Sigmoid colon (tissue), 7 donors: Measurements from ENCODE around the gene FBXW4. TPM values are rescaled to one million over a fixed set of nuclear protein-coding genes. Genes with fewer than 3 reads are reported as not detected.

Experiments
- DNase-seq: peaks from one replicate; pipeline ENCODE4 v3.0.0-alpha.2; 2019
- H3K27ac ChIP-seq, 4 donors: fragments of 200-600 bp; sonication (generic); one replicate each; pipeline ENCODE4 v1.5.1; 2016 to 2019; ENCODE audit warnings: mild to moderate bottlenecking in 1 of 4
- H3K27me3 ChIP-seq, 3 donors: fragments of 200-600 bp; sonication (generic); one replicate each; pipeline ENCODE4 v1.5.1; 2019; ENCODE audit warnings: mild to moderate bottlenecking in 1 of 3
- H3K36me3 ChIP-seq, 4 donors: fragments of 200-600 bp; sonication (generic); one replicate each; pipeline ENCODE4 v1.5.1; 2016 to 2019
- H3K4me1 ChIP-seq, 4 donors: fragments of 200-600 bp; sonication (generic); one replicate each; pipeline ENCODE4 v1.5.1; 2017 to 2019
- H3K4me3 ChIP-seq, 4 donors: fragments of 200-600 bp; sonication (generic); one replicate each; pipeline ENCODE4 v1.5.1; 2017 to 2019; ENCODE audit warnings: mild to moderate bottlenecking in 2 of 4, moderate library complexity in 1 of 4
- H3K9me3 ChIP-seq, 4 donors: fragments of 200-600 bp in 3 of 4; sonication (generic) in 3 of 4; one replicate each; pipeline versions ENCODE4 v1.5.1 to v1.6.1; 2013 to 2019
- CTCF ChIP-seq, 4 experiments: fragments of 450-650 bp in 3 of 4; fragments of 200-600 bp in 1 of 4; IDR thresholded peaks; one replicate each; pipeline ENCODE4 v1.5.1; 2016 to 2019; ENCODE audit warnings: antibody characterized with exemption in 4 of 4, mild to moderate bottlenecking in 3 of 4, moderate library complexity in 2 of 4
- EP300 ChIP-seq, 4 donors: sonication (generic); formaldehyde crosslinking; IDR thresholded peaks; one replicate each; pipeline ENCODE4 v1.6.1; 2017; ENCODE audit warnings: antibody characterized with exemption in 4 of 4
- POLR2A ChIP-seq, 2 donors: fragments of 450-650 bp; IDR thresholded peaks; one replicate each; pipeline ENCODE4 v1.6.1; 2016; ENCODE audit warnings: antibody characterized with exemption in 2 of 2, mild to moderate bottlenecking in 2 of 2, moderate library complexity in 2 of 2
- POLR2AphosphoS5 ChIP-seq, 4 donors: sonication (generic); formaldehyde crosslinking; IDR thresholded peaks; one replicate each; pipeline ENCODE4 v1.6.1; 2017; ENCODE audit warnings: antibody characterized with exemption in 4 of 4
- WGBS, 2 donors: extraction: QIAGEN DNeasy Blood & Tissue Kit; methylation state at CpG; one replicate each; pipeline ENCODE4 v1.1.7; 2013; 5-methylcytosine and 5-hydroxymethylcytosine counted together
- intact Hi-C: fragments of 100-400 bp; cut with DNase I; formaldehyde crosslinking; loops from one replicate; pipeline ENCODE4 v1.15.1; 2023
- polyA plus RNA-seq, 3 donors: library from polyadenylated mRNA; stranded (reverse); fragments of 200-250 nt; gene quantifications; one replicate each; pipeline ENCODE4 v1.2.3, GENCODE V29; 2013
- total RNA-seq, 4 donors: library from RNA; depleted of rRNA; stranded (reverse); fragments of >200 nt; gene quantifications; one replicate each; pipeline ENCODE4 v1.1.0, GENCODE V29; 2016
- donor health status: healthy with polysubstance abuse.
- donor health status: Bipolar disorder and iron deficiency.
- donor health status: healthy.

FBXW4 gene
- total and polyA plus RNA-seq, 7 donors, result 28.4 to 122 (median 89.7) TPM

GRCh38 chr10:101666083-101666482 lies 28.9 kb downstream of the FBXW4 start:
- DNase-seq, result no peak
- intact Hi-C loops, result no loop called here
- H3K4me1 ChIP-seq, result no peaks in the 10 kb centered on the region
- H3K27me3 ChIP-seq, result no peaks in the 10 kb centered on the region
- WGBS, 2 donors, result 87 to 89% methylated on average over 9 of the region's 9 CpGs
- H3K36me3 ChIP-seq, result peaks cover 28 to 96% (median 39%) of the 10 kb centered on the region in 4 donors
- no peaks in the 10 kb centered on the region for H3K9me3 ChIP-seq
- no peak overlapping the region for H3K4me3 ChIP-seq
- H3K27ac ChIP-seq, result no peak overlapping the region
- no peak for TF ChIP-seq EP300 (IDR thresholded peaks at IDR 0.05)
- no peak for TF ChIP-seq POLR2A (IDR thresholded peaks at IDR 0.05)
- no peak for TF ChIP-seq POLR2AphosphoS5 (IDR thresholded peaks at IDR 0.05)
- TF ChIP-seq CTCF (IDR thresholded peaks at IDR 0.05), result no peak

GRCh38 chr10:101663097-101663496 lies 31.9 kb downstream of the FBXW4 start:
- no peak overlapping the region for H3K27ac ChIP-seq
- TF ChIP-seq EP300 (IDR thresholded peaks at IDR 0.05), result no peak
- TF ChIP-seq POLR2AphosphoS5 (IDR thresholded peaks at IDR 0.05), result no peak
- TF ChIP-seq CTCF (IDR thresholded peaks at IDR 0.05), result no peak
- TF ChIP-seq POLR2A (IDR thresholded peaks at IDR 0.05), result no peak
- intact Hi-C loops, result no loop called here

DNA sequence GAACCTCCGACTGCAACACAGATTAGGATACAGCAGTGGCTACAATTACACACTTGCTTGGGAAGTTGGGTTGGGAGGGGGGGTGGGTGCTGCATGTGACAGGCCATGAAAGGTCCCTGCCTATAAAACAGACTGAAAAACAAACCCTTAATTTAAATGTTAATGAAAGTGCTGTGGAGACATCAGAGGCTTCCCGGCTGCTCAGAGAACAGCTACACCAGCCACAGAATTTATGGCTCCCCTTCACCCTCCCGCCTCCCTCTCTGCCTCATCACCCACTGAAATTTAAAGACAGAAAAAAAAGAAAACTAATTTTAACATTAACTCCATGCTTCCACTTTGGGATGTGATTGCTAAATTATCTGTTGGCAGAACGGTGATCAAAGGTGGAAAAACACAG lies 34.7 kb downstream of the FBXW4 start:
- WGBS, 2 donors, result 90 to 94% methylated on average over 4 of the region's 4 CpGs
- TF ChIP-seq EP300 (IDR thresholded peaks at IDR 0.05) (no peak), POLR2A (IDR thresholded peaks at IDR 0.05) (no peak), CTCF (IDR thresholded peaks at IDR 0.05) (no peak), POLR2AphosphoS5 (IDR thresholded peaks at IDR 0.05) (no peak)
- no peak for DNase-seq
- H3K27ac ChIP-seq, result no peak overlapping the region
- no peaks in the 10 kb centered on the region for H3K27me3 ChIP-seq
- intact Hi-C loops, result no loop called here
- no peak overlapping the region for H3K4me3 ChIP-seq
- H3K9me3 ChIP-seq, result no peaks in the 10 kb centered on the region
- H3K4me1 ChIP-seq, result no peaks in the 10 kb centered on the region
- peaks cover 0 to 95% (median 17%) of the 10 kb centered on the region in 4 donors for H3K36me3 ChIP-seq

More at GRCh38 chr10:101663097-101663496, 31.9 kb downstream of the FBXW4 start:
- no peak overlapping the region for H3K4me3 ChIP-seq
- no peak for DNase-seq
- H3K36me3 ChIP-seq, result peaks cover 11 to 99% (median 33%) of the 10 kb centered on the region in 4 donors
- H3K27me3 ChIP-seq, result no peaks in the 10 kb centered on the region
- no peaks in the 10 kb centered on the region for H3K9me3 ChIP-seq
- H3K4me1 ChIP-seq, result no peaks in the 10 kb centered on the region
- WGBS, 2 donors, result 90 to 93% methylated on average over 1 of the region's 1 CpG

DNA sequence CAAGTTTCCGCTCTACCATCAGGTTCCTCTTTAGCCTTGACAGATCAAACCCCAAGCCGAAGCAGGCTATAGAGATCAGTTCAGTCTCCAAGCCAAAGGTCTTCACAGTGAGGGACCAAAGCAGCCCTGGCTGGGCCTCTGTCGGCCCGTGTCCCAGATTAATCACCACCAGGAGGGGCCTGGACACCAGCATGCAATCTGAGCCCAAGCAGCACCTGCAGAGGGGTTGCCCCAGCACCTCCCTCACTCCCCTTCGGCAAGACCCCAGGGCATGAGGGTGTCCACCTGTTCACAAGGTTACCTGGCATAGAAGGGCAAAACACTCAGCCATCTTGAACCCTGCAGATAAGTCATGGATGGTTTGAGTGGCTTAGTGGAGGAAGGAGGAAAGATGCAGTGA lies 36.0 kb downstream of the FBXW4 start:
- intact Hi-C loops, result no loop called here
- H3K36me3 ChIP-seq, result peaks cover 0 to 89% (median 17%) of the 10 kb centered on the region in 4 donors
- no peaks in the 10 kb centered on the region for H3K4me1 ChIP-seq
- TF ChIP-seq POLR2A (IDR thresholded peaks at IDR 0.05), result no peak
- TF ChIP-seq EP300 (IDR thresholded peaks at IDR 0.05), result no peak
- no peak for TF ChIP-seq CTCF (IDR thresholded peaks at IDR 0.05)
- no peak for TF ChIP-seq POLR2AphosphoS5 (IDR thresholded peaks at IDR 0.05)
- no peak overlapping the region for H3K27ac ChIP-seq
- no peaks in the 10 kb centered on the region for H3K9me3 ChIP-seq
- no peaks in the 10 kb centered on the region for H3K27me3 ChIP-seq
- no peak for DNase-seq
- 91 to 95% methylated on average over 5 of the region's 5 CpGs for WGBS, 2 donors
- no peak overlapping the region for H3K4me3 ChIP-seq

- WGBS, 2 donors, result 96% methylated on average over 2 of the region's 2 CpGs
- H3K36me3 ChIP-seq, result peaks cover 0 to 73% (median 12%) of the 10 kb centered on the region in 4 donors
Measured at GRCh38 chr10:101656890-101657289, 38.1 kb downstream of the FBXW4 start.

More at GRCh38 chr10:101656890-101657289, 38.1 kb downstream of the FBXW4 start:
- DNase-seq, result no peak
- Histone ChIP-seq H3K27me3 (no peaks in the 10 kb centered on the region), H3K4me3 (no peak overlapping the region), H3K4me1 (no peaks in the 10 kb centered on the region), H3K9me3 (no peaks in the 10 kb centered on the region), H3K27ac (no peak overlapping the region)
- TF ChIP-seq POLR2AphosphoS5 (IDR thresholded peaks at IDR 0.05) (no peak), POLR2A (IDR thresholded peaks at IDR 0.05) (no peak), CTCF (IDR thresholded peaks at IDR 0.05) (no peak), EP300 (IDR thresholded peaks at IDR 0.05) (no peak)
- intact Hi-C loops, result no loop called here
